Breast epithelium (tissue), 4 donors: Measurements from ENCODE around the gene USP24. TPM values are rescaled to one million over a fixed set of nuclear protein-coding genes. Genes with fewer than 3 reads are reported as not detected.

Experiments used
- DNase-seq, 2 donors: peaks; one replicate each; pipeline ENCODE4 v3.0.0-alpha.2; 2019; ENCODE audit warnings: low spot score in 2 of 2
- H3K27ac ChIP-seq, 2 donors: fragments of 200-600 bp; sonication (generic) in 1 of 2; one replicate each; pipeline ENCODE4 v1.5.1; 2016 to 2019; ENCODE audit warnings: mild to moderate bottlenecking in 1 of 2
- H3K27me3 ChIP-seq, 2 donors: fragments of 200-600 bp; sonication (generic) in 1 of 2; one replicate each; pipeline versions ENCODE4 v1.5.1 to v1.6.0; 2017 to 2019; ENCODE audit warnings: control low read depth in 1 of 2, mild to moderate bottlenecking in 1 of 2
- H3K36me3 ChIP-seq: fragments of 200-600 bp; one replicate; pipeline ENCODE4 v1.5.1; 2019
- H3K4me1 ChIP-seq, 2 donors: fragments of 200-600 bp; sonication (generic); one replicate each; pipeline ENCODE4 v1.5.1; 2016 to 2019; ENCODE audit warnings: control low read depth in 1 of 2
- H3K4me3 ChIP-seq, 3 donors: fragments of 200-600 bp; sonication (generic); 1 replicate in 2 of 3; 2 replicates in 1 of 3; pipeline ENCODE4 v1.5.1; 2016 to 2019; ENCODE audit warnings: mild to moderate bottlenecking in 3 of 3, moderate library complexity in 2 of 3
- H3K9me3 ChIP-seq, 2 donors: fragments of 200-600 bp; sonication (generic) in 1 of 2; one replicate each; pipeline ENCODE4 v1.5.1; 2016 to 2019; ENCODE audit warnings: control low read depth in 1 of 2
- POLR2A ChIP-seq: fragments of 450-650 bp; IDR thresholded peaks from one replicate; pipeline ENCODE4 v1.6.1; 2016; ENCODE audit warnings: antibody characterized with exemption, mild to moderate bottlenecking, moderate library complexity
- POLR2AphosphoS5 ChIP-seq, 3 donors: sonication (generic); formaldehyde crosslinking; IDR thresholded peaks; one replicate each; pipeline ENCODE4 v1.6.1; 2017; ENCODE audit warnings: antibody characterized with exemption in 3 of 3
- intact Hi-C: fragments of 100-400 bp; cut with DNase I; formaldehyde crosslinking; loops from one replicate; pipeline ENCODE4 v1.15.1; 2023; ENCODE audit warnings: low total_unique reads
- total RNA-seq, 3 donors: library from RNA; depleted of rRNA; stranded (reverse); fragments of >200 nt; gene quantifications; one replicate each; pipeline ENCODE4 v1.1.0, GENCODE V29; 2016
- TF ChIP-seq, protein P1 (sequence below), 3 donors: fragments of 450-650 bp; IDR thresholded peaks; one replicate each; pipeline ENCODE4 v1.5.1; 2016 to 2017; ENCODE audit warnings: antibody characterized with exemption in 3 of 3, mild to moderate bottlenecking in 3 of 3, moderate library complexity in 3 of 3

USP24 gene
- total RNA-seq, 3 donors from 2014 or later = 51.5 to 103 (median 77.3) TPM

DNA sequence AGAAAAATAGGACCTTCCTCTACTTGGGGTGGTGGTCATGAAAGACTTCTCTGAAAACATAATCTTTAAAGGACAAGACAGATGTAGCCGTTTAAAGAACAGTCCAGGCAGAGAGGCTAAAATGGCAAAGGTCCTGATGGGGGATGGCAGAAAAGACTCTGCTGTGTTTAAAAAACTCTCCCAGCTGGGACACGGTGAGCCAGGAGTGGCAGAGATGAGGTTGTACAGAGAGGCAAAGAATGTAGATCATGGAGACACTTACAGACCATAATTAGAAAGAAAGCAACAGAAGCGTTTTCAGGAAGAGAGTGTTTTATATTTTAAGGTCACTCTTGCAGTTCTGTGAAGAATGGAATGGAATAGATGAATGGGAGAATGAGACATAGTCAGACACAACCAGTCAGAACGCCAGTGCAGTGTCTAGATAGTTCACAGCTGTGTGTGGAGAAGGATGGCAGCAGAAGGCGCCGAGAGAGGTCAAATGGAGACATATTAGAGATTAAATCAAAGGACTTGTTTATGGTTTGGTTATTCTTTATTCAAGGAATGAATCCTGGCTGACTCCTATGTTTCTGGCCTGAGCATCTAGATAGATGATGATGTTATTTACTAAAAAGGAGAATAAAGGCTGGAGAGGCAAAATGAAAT, 47.8 kb downstream of the USP24 start:
- TF ChIP-seq POLR2A (no peak), POLR2AphosphoS5 (IDR thresholded peaks at IDR 0.05) (no peak)
- TF ChIP-seq, protein P1, sequence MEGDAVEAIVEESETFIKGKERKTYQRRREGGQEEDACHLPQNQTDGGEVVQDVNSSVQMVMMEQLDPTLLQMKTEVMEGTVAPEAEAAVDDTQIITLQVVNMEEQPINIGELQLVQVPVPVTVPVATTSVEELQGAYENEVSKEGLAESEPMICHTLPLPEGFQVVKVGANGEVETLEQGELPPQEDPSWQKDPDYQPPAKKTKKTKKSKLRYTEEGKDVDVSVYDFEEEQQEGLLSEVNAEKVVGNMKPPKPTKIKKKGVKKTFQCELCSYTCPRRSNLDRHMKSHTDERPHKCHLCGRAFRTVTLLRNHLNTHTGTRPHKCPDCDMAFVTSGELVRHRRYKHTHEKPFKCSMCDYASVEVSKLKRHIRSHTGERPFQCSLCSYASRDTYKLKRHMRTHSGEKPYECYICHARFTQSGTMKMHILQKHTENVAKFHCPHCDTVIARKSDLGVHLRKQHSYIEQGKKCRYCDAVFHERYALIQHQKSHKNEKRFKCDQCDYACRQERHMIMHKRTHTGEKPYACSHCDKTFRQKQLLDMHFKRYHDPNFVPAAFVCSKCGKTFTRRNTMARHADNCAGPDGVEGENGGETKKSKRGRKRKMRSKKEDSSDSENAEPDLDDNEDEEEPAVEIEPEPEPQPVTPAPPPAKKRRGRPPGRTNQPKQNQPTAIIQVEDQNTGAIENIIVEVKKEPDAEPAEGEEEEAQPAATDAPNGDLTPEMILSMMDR (IDR thresholded peaks at IDR 0.05) = no peak
- Histone ChIP-seq H3K4me3 (no peak overlapping the region), H3K9me3 (no peaks in the 10 kb centered on the region), H3K27me3 (no peaks in the 10 kb centered on the region), H3K27ac (no peak overlapping the region), H3K4me1 (no peaks in the 10 kb centered on the region), H3K36me3 (no peaks in the 10 kb centered on the region)
- no peak for DNase-seq
- intact Hi-C loops = no loop called here

DNA sequence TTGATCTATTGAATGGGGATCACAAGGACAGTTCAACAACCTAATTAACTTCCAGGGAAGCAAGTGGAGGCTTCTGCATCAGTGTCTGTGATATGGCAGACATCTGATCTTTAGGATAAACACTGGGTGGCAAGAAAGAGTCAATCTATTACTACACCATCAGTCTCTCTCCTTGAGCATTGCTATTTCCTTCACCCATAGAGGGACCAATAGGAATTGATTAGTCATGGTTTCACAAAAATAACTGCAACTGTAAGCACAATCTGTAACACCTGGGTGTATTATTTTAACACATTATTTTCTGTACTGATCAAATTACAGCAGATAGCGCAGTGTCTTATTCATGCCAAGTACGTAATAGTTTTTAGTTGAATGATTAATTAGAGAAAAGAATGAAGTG, 50.3 kb downstream of the USP24 start:
- H3K4me3 ChIP-seq = no peak overlapping the region
- H3K27ac ChIP-seq = no peak overlapping the region
- H3K27me3 ChIP-seq = no peaks in the 10 kb centered on the region
- H3K4me1 ChIP-seq = no peaks in the 10 kb centered on the region
- no peaks in the 10 kb centered on the region for H3K36me3 ChIP-seq
- TF ChIP-seq POLR2AphosphoS5 (IDR thresholded peaks at IDR 0.05) = no peak
- TF ChIP-seq POLR2A = no peak
- TF ChIP-seq, protein P1 (IDR thresholded peaks at IDR 0.05) = no peak
- intact Hi-C loops = no loop called here
- H3K9me3 ChIP-seq = no peaks in the 10 kb centered on the region
- DNase-seq = no peak

DNA sequence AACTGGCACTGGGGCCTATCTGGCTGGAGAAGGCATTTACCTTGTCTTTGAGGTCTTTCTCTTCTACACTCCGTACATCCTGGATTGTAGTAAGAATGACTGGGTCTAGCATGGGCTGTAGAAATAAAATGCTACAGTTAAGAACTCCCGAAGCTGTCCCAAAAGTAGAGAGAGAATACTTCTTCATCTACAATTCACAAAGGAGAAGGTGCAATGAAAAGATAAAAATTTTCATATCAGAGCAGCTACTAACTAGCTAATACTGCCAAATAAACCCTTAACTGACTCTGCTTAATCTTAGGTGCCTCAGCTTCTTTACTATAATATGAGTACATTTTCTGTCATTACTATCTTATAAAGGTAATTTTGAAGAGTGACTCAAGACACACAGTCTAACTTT, 55.6 kb downstream of the USP24 start:
- peaks cover 6% of the 10 kb centered on the region for H3K36me3 ChIP-seq
- intact Hi-C loops = no loop called here
- TF ChIP-seq, protein P1 (IDR thresholded peaks at IDR 0.05) = no peak
- TF ChIP-seq POLR2A (no peak), POLR2AphosphoS5 (IDR thresholded peaks at IDR 0.05) (no peak)

DNA sequence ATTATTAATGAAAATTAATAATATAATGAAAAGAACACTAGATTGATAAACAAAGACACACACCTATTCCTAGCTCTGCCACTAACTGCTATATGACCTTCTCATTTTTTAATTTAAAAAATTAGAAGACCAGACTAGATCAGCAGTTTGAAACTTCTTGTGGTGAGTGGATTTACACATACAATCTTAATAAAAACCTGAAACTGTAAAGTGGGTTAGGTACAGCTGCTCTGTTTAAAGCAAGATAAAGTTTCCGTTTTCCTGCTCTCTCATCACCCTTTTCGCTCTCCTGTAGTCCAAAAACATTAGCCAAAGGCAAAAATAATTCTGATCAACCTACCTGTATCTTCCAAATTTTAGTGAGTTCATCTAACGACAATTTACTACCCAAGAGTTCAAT, 58.6 kb downstream of the USP24 start:
- H3K4me3 ChIP-seq = no peak overlapping the region
- TF ChIP-seq POLR2AphosphoS5 (IDR thresholded peaks at IDR 0.05) = no peak
- TF ChIP-seq, protein P1 (IDR thresholded peaks at IDR 0.05) = no peak
- H3K27me3 ChIP-seq = no peaks in the 10 kb centered on the region
- DNase-seq = no peak
- H3K4me1 ChIP-seq = no peaks in the 10 kb centered on the region
- intact Hi-C loops = no loop called here
- H3K27ac ChIP-seq = no peak overlapping the region
- H3K9me3 ChIP-seq = no peaks in the 10 kb centered on the region
- H3K36me3 ChIP-seq = peaks cover 6% of the 10 kb centered on the region

More for the DNA sequence above, 55.6 kb downstream of the USP24 start:
- no peak overlapping the region for H3K4me3 ChIP-seq
- no peak overlapping the region for H3K27ac ChIP-seq
- H3K9me3 ChIP-seq = no peaks in the 10 kb centered on the region
- no peaks in the 10 kb centered on the region for H3K4me1 ChIP-seq
- no peaks in the 10 kb centered on the region for H3K27me3 ChIP-seq
- DNase-seq = no peak

DNA sequence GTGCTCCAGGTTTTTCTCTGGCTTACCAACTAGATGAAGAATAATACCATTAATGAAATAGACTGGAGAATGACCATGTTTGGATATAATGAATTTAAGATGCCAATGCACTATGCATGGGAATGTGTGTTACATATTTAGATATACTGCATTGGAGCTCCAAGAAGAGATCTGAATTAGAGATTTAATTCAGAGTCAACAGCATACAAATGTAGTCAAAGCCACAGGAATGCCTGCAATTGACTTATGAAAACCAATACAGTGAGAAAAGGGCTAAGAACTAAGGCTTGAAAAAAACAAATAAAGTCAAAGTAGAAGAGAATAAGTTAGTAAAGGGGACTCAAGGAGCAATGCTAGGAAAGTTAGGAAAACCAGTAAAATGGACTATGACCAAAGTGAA, 59.1 kb downstream of the USP24 start:
- TF ChIP-seq, protein P1 (IDR thresholded peaks at IDR 0.05) = no peak
- no peak for TF ChIP-seq POLR2AphosphoS5 (IDR thresholded peaks at IDR 0.05)
- no peak for TF ChIP-seq POLR2A
- peaks cover 6% of the 10 kb centered on the region for H3K36me3 ChIP-seq
- intact Hi-C loops = no loop called here
- no peaks in the 10 kb centered on the region for H3K9me3 ChIP-seq
- no peaks in the 10 kb centered on the region for H3K27me3 ChIP-seq
- no peak for DNase-seq
- no peaks in the 10 kb centered on the region for H3K4me1 ChIP-seq
- no peak overlapping the region for H3K4me3 ChIP-seq
- no peak overlapping the region for H3K27ac ChIP-seq
